HG03354 (cell line): ENCODE results near the gene WRNIP1.

Experiments used
- ATAC-seq: cut with Tn5 transposase; IDR thresholded peaks from one replicate; pipeline ENCODE4 v1.9.1; 2021; ENCODE audit warnings: mild to moderate bottlenecking; ENCODE audit not compliant: unreplicated experiment, poor library complexity, severe bottlenecking

The WRNIP1 gene

GRCh38 chr6:2765166-2765895, at the start of gene WRNIP1:
WRNIP1 (plus strand) TSS chr6:2765393; CDS start chr6:2765623, 230 bp downstream.
- ATAC-seq = peak; percentile 89

- no peak for ATAC-seq
Measured at GRCh38 chr6:2715737-2716136, 49.5 kb upstream of the WRNIP1 start.

- no peak for ATAC-seq
Measured at GRCh38 chr6:2716936-2717700, 48.1 kb upstream of the WRNIP1 start.

- ATAC-seq = no peak
Measured at GRCh38 chr6:2718334-2719092, 46.7 kb upstream of the WRNIP1 start.

GRCh38 chr6:2719093-2719455, 46.1 kb upstream of the WRNIP1 start:
- no peak for ATAC-seq

- no peak for ATAC-seq
Measured at GRCh38 chr6:2721219-2721618, 44.0 kb upstream of the WRNIP1 start.

GRCh38 chr6:2725364-2725988, 39.7 kb upstream of the WRNIP1 start:
- ATAC-seq = no peak

GRCh38 chr6:2725999-2726567, 39.1 kb upstream of the WRNIP1 start:
- ATAC-seq = peak; percentile 56

GRCh38 chr6:2729921-2730320, 35.3 kb upstream of the WRNIP1 start:
- ATAC-seq = no peak

GRCh38 chr6:2730353-2731107, 34.7 kb upstream of the WRNIP1 start:
- ATAC-seq = no peak

GRCh38 chr6:2731281-2731909, 33.8 kb upstream of the WRNIP1 start:
- no peak for ATAC-seq

GRCh38 chr6:2732503-2733089, 32.6 kb upstream of the WRNIP1 start:
- ATAC-seq = no peak

GRCh38 chr6:2733324-2733723, 31.9 kb upstream of the WRNIP1 start:
- ATAC-seq = peak; percentile 91

- ATAC-seq = no peak
Measured at GRCh38 chr6:2733736-2734480, 31.3 kb upstream of the WRNIP1 start.

GRCh38 chr6:2734488-2735166, 30.6 kb upstream of the WRNIP1 start:
- ATAC-seq = no peak

GRCh38 chr6:2737885-2738284, 27.3 kb upstream of the WRNIP1 start:
- ATAC-seq = no peak

- ATAC-seq = no peak
Measured at GRCh38 chr6:2738373-2738979, 26.7 kb upstream of the WRNIP1 start.
